ENCODE data around the gene SLC4A9. TPM values are rescaled to one million over a fixed set of nuclear protein-coding genes. Genes with fewer than 3 reads are reported as not detected.

SLC4A9 gene
- total and polyA plus RNA-seq, 2 experiments from 2014 or later = not detected

DNA sequence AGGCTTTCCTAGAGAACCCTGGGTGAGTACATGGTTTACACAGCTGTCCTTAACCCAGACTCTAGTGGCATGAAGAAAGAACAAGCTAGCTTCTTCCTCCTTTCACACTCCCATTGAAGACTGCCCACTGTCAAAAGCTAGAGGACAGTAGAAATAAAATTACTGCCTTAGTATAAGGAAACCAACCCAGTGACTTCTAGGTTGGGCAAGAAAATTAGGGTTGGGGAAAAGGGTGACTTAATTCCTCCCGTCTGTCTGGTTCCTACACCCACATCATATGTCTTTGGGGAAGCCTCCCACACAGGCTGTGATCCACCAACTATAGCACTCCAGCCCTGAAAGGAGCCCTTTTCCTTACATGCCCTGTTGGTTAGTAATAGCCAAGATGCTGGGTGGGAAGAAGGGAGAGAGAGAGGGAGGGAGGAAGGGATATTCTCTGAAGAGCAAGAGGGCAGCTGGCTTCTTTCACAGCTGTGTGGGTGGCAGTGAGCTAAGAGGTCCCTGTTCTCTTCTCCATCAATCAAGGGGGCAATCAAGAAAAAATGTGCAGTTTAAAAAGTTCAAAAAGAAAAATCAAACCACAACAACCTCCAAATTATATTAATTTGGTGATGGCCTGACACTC lies 35.3 kb upstream of the SLC4A9 start:
- peak overlapping the region; percentile 76 for H3K27ac ChIP-seq
- peaks cover 44% of the 10 kb centered on the region for H3K4me1 ChIP-seq (ENCODE audit: insufficient read depth)
- in situ Hi-C loops (cut with MboI) = no loop called here
- H4K20me1 ChIP-seq (ENCODE audit: insufficient read depth) = no peaks in the 10 kb centered on the region
- H3K9ac ChIP-seq = peak overlapping the region; percentile 21
- TF ChIP-seq EZH2phosphoT487 (IDR thresholded peaks at IDR 0.05; ENCODE audit: insufficient read depth, low read depth) (no peak), EZH2 (IDR thresholded peaks at IDR 0.05; ENCODE audit: insufficient read depth, poor library complexity, severe bottlenecking) (no peak)
- H3K9me3 ChIP-seq (ENCODE audit: low read depth) = no peaks in the 10 kb centered on the region
- H3K27me3 ChIP-seq (replicated peaks; ENCODE audit: insufficient read depth) = no peaks in the 10 kb centered on the region
- peak; percentile 87 for DNase-seq
- peak overlapping the region; percentile 81 for H3K4me2 ChIP-seq (ENCODE audit: unreplicated experiment)
- H3K36me3 ChIP-seq (ENCODE audit: low read depth) = no peaks in the 10 kb centered on the region
- H3K4me3 ChIP-seq = 0 out of 2 replicates have a peak overlapping the region, but pooled peaks have one; percentile 2
- H3F3A ChIP-seq (ENCODE audit: insufficient read depth) = peaks cover 18% of the 10 kb centered on the region
- no peaks in the 10 kb centered on the region for H3K79me2 ChIP-seq (ENCODE audit: insufficient read depth)
- no peaks in the 10 kb centered on the region for H3K9me2 ChIP-seq (ENCODE audit: insufficient read depth)
- no peak overlapping the region for H2AFZ ChIP-seq
- 0% methylated on average over 1 of the region's 1 CpG for WGBS, 2 experiments (ENCODE audit: low coverage in 1 of 2, low lambda C conversion rate in 2 of 2, missing lambda C conversion rate in 2 of 2)

DNA sequence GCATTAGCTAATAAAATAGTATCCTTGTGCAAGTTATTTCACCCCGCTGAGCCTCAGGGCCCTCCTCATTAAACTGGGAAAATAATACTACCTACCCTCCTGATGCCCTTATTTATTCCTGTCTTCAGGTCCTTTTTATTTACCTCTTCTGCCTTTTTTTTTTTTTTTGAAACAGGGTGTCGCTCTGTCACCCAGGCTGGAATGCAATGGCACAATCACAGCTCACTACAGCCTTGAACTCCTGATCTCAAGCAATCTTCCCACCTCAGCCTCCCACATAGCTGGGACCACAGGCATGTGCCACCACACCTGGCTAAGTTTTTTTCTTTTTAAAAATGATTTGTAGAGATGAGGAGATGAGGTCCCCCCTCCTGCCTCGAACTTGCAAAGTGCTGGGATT lies 34.5 kb upstream of the SLC4A9 start:
- no peak overlapping the region for H2AFZ ChIP-seq
- in situ Hi-C loops (cut with MboI) = no loop called here
- no peaks in the 10 kb centered on the region for H3K79me2 ChIP-seq (ENCODE audit: insufficient read depth)
- peaks cover 18% of the 10 kb centered on the region for H3F3A ChIP-seq (ENCODE audit: insufficient read depth)
- DNase-seq = no peak
- TF ChIP-seq EZH2phosphoT487 (IDR thresholded peaks at IDR 0.05; ENCODE audit: insufficient read depth, low read depth) (no peak), EZH2 (IDR thresholded peaks at IDR 0.05; ENCODE audit: insufficient read depth, poor library complexity, severe bottlenecking) (no peak)
- peak overlapping the region; percentile 76; the same call in 1 of the 2 replicates for H3K27ac ChIP-seq
- H3K4me3 ChIP-seq = no peak overlapping the region
- H3K9me2 ChIP-seq (ENCODE audit: insufficient read depth) = no peaks in the 10 kb centered on the region
- peaks cover 44% of the 10 kb centered on the region for H3K4me1 ChIP-seq (ENCODE audit: insufficient read depth)
- H3K9me3 ChIP-seq (ENCODE audit: low read depth) = no peaks in the 10 kb centered on the region
- H3K27me3 ChIP-seq (replicated peaks; ENCODE audit: insufficient read depth) = no peaks in the 10 kb centered on the region
- 94 to 97% methylated on average over 3 of the region's 3 CpGs for WGBS, 2 experiments (ENCODE audit: low coverage in 1 of 2, low lambda C conversion rate in 2 of 2, missing lambda C conversion rate in 2 of 2)
- H4K20me1 ChIP-seq (ENCODE audit: insufficient read depth) = no peaks in the 10 kb centered on the region
- no peak overlapping the region for H3K4me2 ChIP-seq (ENCODE audit: unreplicated experiment)
- no peak overlapping the region for H3K9ac ChIP-seq
- no peaks in the 10 kb centered on the region for H3K36me3 ChIP-seq (ENCODE audit: low read depth)

DNA sequence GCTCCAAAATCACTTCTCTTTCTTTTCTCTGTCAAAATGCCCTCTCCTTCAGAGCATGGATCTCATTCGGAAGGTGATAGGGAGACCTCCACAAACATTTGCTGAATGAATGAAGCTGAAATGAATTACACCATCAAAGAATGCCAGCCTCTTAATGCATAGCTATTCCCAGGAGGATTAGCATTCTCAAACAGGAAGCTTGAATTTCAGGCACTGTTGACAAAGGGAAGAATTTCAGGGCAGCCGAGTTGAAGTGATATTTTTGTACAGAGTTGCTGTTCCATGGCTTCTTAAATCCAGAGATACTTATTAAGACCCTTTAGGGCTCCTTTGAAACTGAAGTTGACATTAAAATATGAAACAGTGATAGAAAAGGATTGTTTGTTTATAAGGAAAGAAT lies 32.4 kb upstream of the SLC4A9 start:
- WGBS, 2 experiments (ENCODE audit: low coverage in 1 of 2, low lambda C conversion rate in 2 of 2, missing lambda C conversion rate in 2 of 2) = 77 to 82% methylated on average over 2 of the region's 2 CpGs
- Histone ChIP-seq H3K27me3 (replicated peaks; ENCODE audit: insufficient read depth) (no peaks in the 10 kb centered on the region), H3K4me1 (ENCODE audit: insufficient read depth) (peaks cover 35% of the 10 kb centered on the region), H4K20me1 (ENCODE audit: insufficient read depth) (no peaks in the 10 kb centered on the region), H3K27ac (no peak overlapping the region), H3K4me2 (ENCODE audit: unreplicated experiment) (no peak overlapping the region), H3K9ac (no peak overlapping the region), H3K36me3 (ENCODE audit: low read depth) (no peaks in the 10 kb centered on the region), H3K4me3 (no peak overlapping the region), H3F3A (ENCODE audit: insufficient read depth) (peaks cover 30% of the 10 kb centered on the region), H2AFZ (no peak overlapping the region), H3K9me2 (ENCODE audit: insufficient read depth) (no peaks in the 10 kb centered on the region), H3K9me3 (ENCODE audit: low read depth) (no peaks in the 10 kb centered on the region), H3K79me2 (ENCODE audit: insufficient read depth) (no peaks in the 10 kb centered on the region)
- in situ Hi-C loops (cut with MboI) = no loop called here
- no peak for TF ChIP-seq EZH2 (IDR thresholded peaks at IDR 0.05; ENCODE audit: insufficient read depth, poor library complexity, severe bottlenecking)
- DNase-seq = peak; percentile 61

DNA sequence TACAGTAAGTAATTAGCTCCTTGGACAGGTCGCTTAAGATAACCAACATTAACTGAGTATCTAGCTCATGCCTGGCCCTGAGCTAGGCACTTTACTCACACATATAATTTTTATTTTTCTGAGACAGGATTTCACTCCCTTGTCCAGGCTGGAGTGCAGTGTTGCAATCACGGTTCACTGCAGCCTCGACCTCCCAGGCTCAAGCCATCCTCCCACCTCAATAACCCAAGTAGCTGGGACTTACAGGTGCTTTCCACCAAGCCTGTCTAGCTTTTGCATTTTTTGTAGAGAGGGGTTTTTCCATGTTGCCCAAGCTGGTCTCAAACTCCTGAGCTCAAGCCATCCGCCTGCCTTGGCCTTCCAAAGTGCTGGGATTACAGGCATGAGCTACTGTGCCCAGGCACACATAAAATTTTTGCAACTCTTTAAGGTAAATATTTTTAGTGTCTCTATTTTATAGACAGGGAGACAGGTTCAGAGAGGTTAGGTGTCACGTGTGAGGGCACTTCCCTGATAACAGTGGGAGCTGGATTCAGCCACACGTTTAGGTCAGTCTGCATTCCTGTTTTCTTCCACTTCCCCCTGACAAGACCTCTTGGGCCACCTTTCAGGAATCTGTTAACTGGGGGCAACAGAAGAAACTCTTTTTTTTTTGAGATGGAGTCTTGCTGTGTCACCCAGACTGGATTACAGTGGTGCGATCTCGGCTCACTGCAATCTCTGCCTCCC lies 31.8 kb upstream of the SLC4A9 start:
- Histone ChIP-seq H3K9me3 (ENCODE audit: low read depth) (no peaks in the 10 kb centered on the region), H3K4me2 (ENCODE audit: unreplicated experiment) (no peak overlapping the region), H3K4me1 (ENCODE audit: insufficient read depth) (peaks cover 32% of the 10 kb centered on the region), H3K27me3 (replicated peaks; ENCODE audit: insufficient read depth) (no peaks in the 10 kb centered on the region), H3K9ac (no peak overlapping the region), H3K9me2 (ENCODE audit: insufficient read depth) (no peaks in the 10 kb centered on the region), H4K20me1 (ENCODE audit: insufficient read depth) (no peaks in the 10 kb centered on the region), H3F3A (ENCODE audit: insufficient read depth) (peaks cover 27% of the 10 kb centered on the region), H3K27ac (no peak overlapping the region), H3K4me3 (no peak overlapping the region), H3K36me3 (ENCODE audit: low read depth) (no peaks in the 10 kb centered on the region), H3K79me2 (ENCODE audit: insufficient read depth) (no peaks in the 10 kb centered on the region), H2AFZ (no peak overlapping the region)
- DNase-seq = no peak
- TF ChIP-seq EZH2phosphoT487 (IDR thresholded peaks at IDR 0.05; ENCODE audit: insufficient read depth, low read depth) (no peak), EZH2 (IDR thresholded peaks at IDR 0.05; ENCODE audit: insufficient read depth, poor library complexity, severe bottlenecking) (no peak)
- in situ Hi-C loops (cut with MboI) = no loop called here
- WGBS, 2 experiments (ENCODE audit: low coverage in 1 of 2, low lambda C conversion rate in 2 of 2, missing lambda C conversion rate in 2 of 2) = 86 to 91% methylated on average over 8 of the region's 8 CpGs
